HepG2 (cell line): Measurements from ENCODE around the gene COPS3. TPM values are rescaled to one million over a fixed set of nuclear protein-coding genes. Genes with fewer than 3 reads are reported as not detected.

Experiments used
- CBX5 ChIP-seq: sonication (generic); formaldehyde crosslinking; IDR thresholded peaks from 2 replicates; pipeline ENCODE4 v1.4.0; 2020; ENCODE audit warnings: missing genetic modification reagents, borderline replicate concordance
- E2F5 ChIP-seq: sonication (generic); formaldehyde crosslinking; conservative IDR thresholded peaks from 2 replicates; pipeline ENCODE4 v1.4.0; 2020; ENCODE audit warnings: missing genetic modification reagents
- ELF1 ChIP-seq: sonication (generic); formaldehyde crosslinking; IDR thresholded peaks from 2 replicates; pipeline ENCODE4 v1.4.0; 2020; ENCODE audit warnings: missing genetic modification reagents
- HDAC1 ChIP-seq: sonication (generic); formaldehyde crosslinking; IDR thresholded peaks from 2 replicates; pipeline ENCODE4 v1.5.1; 2020; ENCODE audit warnings: mild to moderate bottlenecking, missing genetic modification reagents
- MBNL3 ChIP-seq: fragments of 250-450 bp; sonication (Bioruptor Pico); conservative IDR thresholded peaks from 2 replicates; pipeline ENCODE4 v1.8.0; 2022; ENCODE audit warnings: mild to moderate bottlenecking, inconsistent platforms
- PAWR ChIP-seq: sonication (generic); formaldehyde crosslinking; IDR thresholded peaks from 2 replicates; pipeline ENCODE4 v1.4.0; 2020; ENCODE audit warnings: missing genetic modification reagents, mild to moderate bottlenecking, borderline replicate concordance
- PRDM15 ChIP-seq: sonication (generic); formaldehyde crosslinking; IDR thresholded peaks from 2 replicates; pipeline ENCODE4 v1.4.0; 2020; ENCODE audit warnings: missing genetic modification reagents
- RBM22 ChIP-seq: fragments of 200-400 bp; formaldehyde crosslinking; optimal IDR thresholded peaks from 2 replicates; pipeline ENCODE3; 2017; ENCODE audit warnings: mild to moderate bottlenecking, low read length, moderate library complexity
- SIN3B ChIP-seq: fragments of 150-350 bp; IDR thresholded peaks from 2 replicates; pipeline ENCODE4 v1.6.1; 2014; ENCODE audit warnings: low read length
- ZFP36 ChIP-seq: fragments of 150-350 bp; IDR thresholded peaks from 2 replicates; pipeline ENCODE4 v1.6.1; 2018; ENCODE audit warnings: borderline replicate concordance, low read length, low read depth; ENCODE audit not compliant: partially characterized antibody
- ZNF20 ChIP-seq: sonication (generic); formaldehyde crosslinking; IDR thresholded peaks from 2 replicates; pipeline ENCODE4 v1.4.0; 2020; ENCODE audit warnings: mild to moderate bottlenecking, moderate library complexity, missing genetic modification reagents
- ZNF556 ChIP-seq: sonication (generic); formaldehyde crosslinking; IDR thresholded peaks from 2 replicates; pipeline ENCODE4 v1.4.0; 2020; ENCODE audit warnings: mild to moderate bottlenecking, missing genetic modification reagents, borderline replicate concordance
- ZNF574 ChIP-seq: sonication (generic); formaldehyde crosslinking; IDR thresholded peaks from 2 replicates; pipeline ENCODE4 v1.4.0; 2020; ENCODE audit warnings: missing genetic modification reagents
- polyA plus RNA-seq, 8 experiments: library from polyadenylated mRNA; depleted of rRNA in 3 of 8; stranded (reverse) in 7 of 8; unstranded in 1 of 8; fragments of >200 nt; fragmentation: Illumina TruSeq in 4 of 8; extraction: Trizol in 4 of 8; gene quantifications; 2 replicates each; pipeline versions ENCODE4 v1.2.1 to v1.2.3, GENCODE V29; 2011 to 2016; ENCODE audit warnings: low read depth in 4 of 8, missing spikeins in 1 of 8, mixed read lengths in 1 of 8; ENCODE audit not compliant: insufficient read depth in 1 of 8
- total RNA-seq, 5 experiments: library from RNA; depleted of rRNA; stranded (reverse); fragments of >200 nt; fragmentation: Illumina TruSeq; extraction: Trizol; gene quantifications; 2 replicates each; pipeline ENCODE4 v1.2.3, GENCODE V29; 2016; ENCODE audit warnings: low read depth in 1 of 5
- TF ChIP-seq, protein P1 (sequence below), 2 experiments: sonication (generic) in 1 of 2; formaldehyde crosslinking in 1 of 2; IDR thresholded peaks; 2 replicates each; pipeline versions ENCODE4 v1.4.0 to v1.6.1; 2018 to 2020; ENCODE audit warnings: missing genetic modification reagents in 2 of 2, borderline replicate concordance in 1 of 2, low read depth in 1 of 2, mild to moderate bottlenecking in 1 of 2, missing biosample characterization in 1 of 2
- TF ChIP-seq, protein P2 (sequence below): sonication (generic); formaldehyde crosslinking; IDR thresholded peaks from 2 replicates; pipeline ENCODE4; 2020; ENCODE audit warnings: missing genetic modification reagents, mild to moderate bottlenecking, borderline replicate concordance

Gene COPS3
- total and polyA plus RNA-seq, 2 of the 13 experiments (the other 11 are each of a cell fraction or from before 2014, with no cell fraction given): 46.3 to 103 TPM

DNA sequence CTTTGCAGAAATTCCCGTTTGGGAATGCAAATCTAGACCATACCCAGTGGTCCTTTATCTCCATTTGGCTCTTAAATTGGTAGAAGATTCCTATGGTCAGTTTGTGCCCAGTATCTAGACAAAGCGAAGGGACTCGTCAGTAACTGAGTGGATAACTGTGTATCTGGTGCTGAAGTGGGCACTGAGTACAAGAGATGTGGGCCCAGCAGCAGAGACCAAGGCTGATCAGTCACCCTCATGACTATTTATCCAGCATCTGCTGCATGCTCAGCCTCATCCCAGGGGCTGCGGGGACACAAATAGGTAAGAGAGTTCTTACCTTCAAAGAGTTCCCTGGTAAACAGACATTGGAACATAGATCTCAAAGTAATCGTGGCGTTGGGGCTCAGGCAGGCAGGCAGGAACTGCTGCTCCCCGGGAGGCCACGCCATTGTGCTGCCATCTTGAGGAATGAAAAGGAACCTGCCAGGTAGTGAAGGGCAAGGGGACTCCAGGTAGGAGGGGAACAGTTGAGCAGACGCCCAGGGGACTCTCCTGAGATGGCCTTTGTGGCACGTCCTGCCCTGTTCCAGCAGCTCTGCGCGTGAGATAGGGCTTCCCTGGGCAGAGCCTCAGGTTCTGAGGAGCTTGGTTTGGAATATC is 32.4 kb upstream of the COPS3 start (continued):
- no peak for TF ChIP-seq PRDM15
- TF ChIP-seq ZNF574 (CRISPR knock-in tag): no peak
- TF ChIP-seq HDAC1: no peak
- TF ChIP-seq RBM22: no peak
- TF ChIP-seq, protein P1, sequence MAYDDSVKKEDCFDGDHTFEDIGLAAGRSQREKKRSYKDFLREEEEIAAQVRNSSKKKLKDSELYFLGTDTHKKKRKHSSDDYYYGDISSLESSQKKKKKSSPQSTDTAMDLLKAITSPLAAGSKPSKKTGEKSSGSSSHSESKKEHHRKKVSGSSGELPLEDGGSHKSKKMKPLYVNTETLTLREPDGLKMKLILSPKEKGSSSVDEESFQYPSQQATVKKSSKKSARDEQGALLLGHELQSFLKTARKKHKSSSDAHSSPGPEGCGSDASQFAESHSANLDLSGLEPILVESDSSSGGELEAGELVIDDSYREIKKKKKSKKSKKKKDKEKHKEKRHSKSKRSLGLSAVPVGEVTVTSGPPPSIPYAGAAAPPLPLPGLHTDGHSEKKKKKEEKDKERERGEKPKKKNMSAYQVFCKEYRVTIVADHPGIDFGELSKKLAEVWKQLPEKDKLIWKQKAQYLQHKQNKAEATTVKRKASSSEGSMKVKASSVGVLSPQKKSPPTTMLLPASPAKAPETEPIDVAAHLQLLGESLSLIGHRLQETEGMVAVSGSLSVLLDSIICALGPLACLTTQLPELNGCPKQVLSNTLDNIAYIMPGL (CRISPR knock-in tag; IDR thresholded peaks at IDR 0.05; ENCODE audit: borderline replicate concordance in 1 of 2, low read depth in 1 of 2): 0 out of 4 replicates have a peak, but pooled peaks of 1 of the 2 experiments have one; percentile 42
- TF ChIP-seq ZFP36: no peak
- TF ChIP-seq ZNF556: no peak
- TF ChIP-seq CBX5: no peak
- TF ChIP-seq PAWR (CRISPR knock-in tag): no peak
- TF ChIP-seq E2F5 (CRISPR knock-in tag): no peak
- no peak for TF ChIP-seq ZNF20 (CRISPR knock-in tag)
- TF ChIP-seq MBNL3 (CRISPR knock-in tag): no peak
- TF ChIP-seq ELF1 (CRISPR knock-in tag): 0 out of 2 replicates have a peak, but pooled peaks have one; percentile 23
- TF ChIP-seq, protein P2, sequence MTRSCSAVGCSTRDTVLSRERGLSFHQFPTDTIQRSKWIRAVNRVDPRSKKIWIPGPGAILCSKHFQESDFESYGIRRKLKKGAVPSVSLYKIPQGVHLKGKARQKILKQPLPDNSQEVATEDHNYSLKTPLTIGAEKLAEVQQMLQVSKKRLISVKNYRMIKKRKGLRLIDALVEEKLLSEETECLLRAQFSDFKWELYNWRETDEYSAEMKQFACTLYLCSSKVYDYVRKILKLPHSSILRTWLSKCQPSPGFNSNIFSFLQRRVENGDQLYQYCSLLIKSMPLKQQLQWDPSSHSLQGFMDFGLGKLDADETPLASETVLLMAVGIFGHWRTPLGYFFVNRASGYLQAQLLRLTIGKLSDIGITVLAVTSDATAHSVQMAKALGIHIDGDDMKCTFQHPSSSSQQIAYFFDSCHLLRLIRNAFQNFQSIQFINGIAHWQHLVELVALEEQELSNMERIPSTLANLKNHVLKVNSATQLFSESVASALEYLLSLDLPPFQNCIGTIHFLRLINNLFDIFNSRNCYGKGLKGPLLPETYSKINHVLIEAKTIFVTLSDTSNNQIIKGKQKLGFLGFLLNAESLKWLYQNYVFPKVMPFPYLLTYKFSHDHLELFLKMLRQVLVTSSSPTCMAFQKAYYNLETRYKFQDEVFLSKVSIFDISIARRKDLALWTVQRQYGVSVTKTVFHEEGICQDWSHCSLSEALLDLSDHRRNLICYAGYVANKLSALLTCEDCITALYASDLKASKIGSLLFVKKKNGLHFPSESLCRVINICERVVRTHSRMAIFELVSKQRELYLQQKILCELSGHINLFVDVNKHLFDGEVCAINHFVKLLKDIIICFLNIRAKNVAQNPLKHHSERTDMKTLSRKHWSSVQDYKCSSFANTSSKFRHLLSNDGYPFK (CRISPR knock-in tag): no peak
- TF ChIP-seq SIN3B: no peak
